Measurements from ENCODE around the gene DYNLT5. TPM values are rescaled to one million over a fixed set of nuclear protein-coding genes. Genes with fewer than 3 reads are reported as not detected.

DYNLT5 gene
- total RNA-seq, 1 donor from 2014 or later = 5.9 TPM

DNA sequence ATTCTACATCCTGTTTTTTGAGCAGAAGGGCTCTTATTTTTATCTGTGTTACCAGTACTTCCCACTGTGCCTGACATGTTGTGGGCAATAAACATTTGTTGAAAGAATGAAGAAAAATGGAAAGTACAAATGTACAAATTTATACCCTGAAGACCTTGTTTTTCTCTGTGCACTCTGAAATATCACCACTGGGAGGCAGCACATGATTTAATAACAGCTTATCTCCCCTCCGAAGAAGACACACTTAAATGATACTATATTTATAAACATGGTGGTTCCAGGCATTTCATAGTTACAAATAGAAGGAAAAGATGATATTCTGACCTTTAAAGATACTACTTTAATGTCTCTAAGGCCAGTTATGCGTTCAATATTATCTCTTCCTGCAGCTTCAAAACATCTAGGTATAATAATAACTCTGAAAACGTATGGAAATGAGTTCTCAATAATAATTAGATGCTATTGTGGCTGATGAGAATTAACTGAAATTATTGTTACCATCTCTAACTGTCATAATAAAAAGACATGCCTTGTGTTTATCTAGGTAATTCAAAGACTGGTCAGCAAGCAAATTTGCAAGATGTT, 12.8 kb downstream of the DYNLT5 start:
- peak; percentile 66 for TF ChIP-seq CTCF (IDR thresholded peaks at IDR 0.05)
- H3K36me3 ChIP-seq = no peaks in the 10 kb centered on the region
- H3K27me3 ChIP-seq (ENCODE audit: low read depth) = no peaks in the 10 kb centered on the region
- intact Hi-C loops (cut with DNase I) = no loop called here
- DNase-seq (no peak), ATAC-seq (peak in 1 of 2 donors; percentile 69)
- no peaks in the 10 kb centered on the region for H3K9me3 ChIP-seq
- no peaks in the 10 kb centered on the region for H3K4me1 ChIP-seq
- H3K4me3 ChIP-seq = no peak overlapping the region
- no peak overlapping the region for H3K27ac ChIP-seq

GRCh38 chr1:66767626-66768025, 15.4 kb downstream of the DYNLT5 start:
- Histone ChIP-seq H3K27me3 (ENCODE audit: low read depth) (no peaks in the 10 kb centered on the region), H3K27ac (no peak overlapping the region), H3K4me3 (no peak overlapping the region), H3K4me1 (no peaks in the 10 kb centered on the region), H3K36me3 (no peaks in the 10 kb centered on the region), H3K9me3 (no peaks in the 10 kb centered on the region)
- intact Hi-C loops (cut with DNase I) = no loop called here
- DNase-seq (no peak), ATAC-seq (no peak)
- TF ChIP-seq CTCF (IDR thresholded peaks at IDR 0.05) = no peak

DNA sequence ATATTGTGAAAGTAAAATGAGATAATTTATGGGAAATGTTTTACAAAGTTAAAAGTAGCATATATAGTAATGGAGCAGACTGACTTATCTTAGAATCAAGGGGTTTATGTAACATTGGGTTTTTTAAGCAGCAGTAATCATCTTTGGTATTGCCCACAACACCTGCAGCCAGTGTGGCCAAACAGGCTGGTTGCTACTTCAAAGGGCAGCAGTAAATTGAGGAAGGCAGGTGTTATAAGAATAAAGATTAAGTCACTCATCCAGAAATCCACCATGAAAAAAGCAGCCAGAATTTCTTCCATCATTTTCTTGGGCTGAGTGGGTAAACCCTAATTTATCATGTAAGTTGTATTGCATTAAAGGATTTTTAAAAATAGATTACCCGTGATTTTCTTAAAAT, 16.7 kb downstream of the DYNLT5 start:
- ATAC-seq = no peak
- intact Hi-C loops (cut with DNase I) = no loop called here
- DNase-seq = no peak

DNA sequence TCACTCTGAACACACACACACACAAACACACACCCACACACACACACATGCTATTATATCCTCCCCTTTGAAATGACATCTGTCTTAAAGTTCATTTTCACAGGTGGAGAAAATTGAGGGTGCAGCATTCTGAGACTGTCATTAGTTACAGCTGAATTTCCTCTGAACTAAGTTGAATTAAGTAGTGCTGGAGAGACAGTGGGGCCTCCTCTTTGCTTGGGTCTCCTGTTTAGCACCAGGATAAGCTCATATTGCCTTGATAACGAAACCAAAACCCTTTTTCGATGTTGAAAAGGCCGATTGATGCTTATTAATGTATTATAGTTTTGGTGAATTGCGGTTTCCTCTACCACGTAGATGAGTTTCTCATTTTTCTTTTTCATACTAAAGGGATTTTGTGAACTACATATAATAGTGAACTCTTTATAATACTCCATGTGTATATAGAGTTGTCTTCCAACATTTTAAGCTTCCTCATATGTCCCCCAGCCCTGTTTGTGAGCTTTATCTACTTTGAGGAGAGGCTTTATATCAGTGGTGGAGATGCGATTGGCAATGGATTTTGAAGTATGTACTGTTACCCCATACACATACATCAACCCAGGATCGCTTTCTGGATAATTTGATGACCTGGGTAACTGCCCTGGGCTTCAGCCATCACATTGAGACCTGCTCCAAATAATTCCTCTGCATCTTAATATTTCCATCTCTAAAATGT, 17.4 kb downstream of the DYNLT5 start:
- ATAC-seq = no peak
- H3K36me3 ChIP-seq = no peaks in the 10 kb centered on the region

More for the DNA sequence above, 16.7 kb downstream of the DYNLT5 start:
- Histone ChIP-seq H3K4me3 (no peak overlapping the region), H3K27ac (no peak overlapping the region), H3K9me3 (no peaks in the 10 kb centered on the region), H3K27me3 (ENCODE audit: low read depth) (no peaks in the 10 kb centered on the region), H3K4me1 (no peaks in the 10 kb centered on the region), H3K36me3 (no peaks in the 10 kb centered on the region)
- no peak for TF ChIP-seq CTCF (IDR thresholded peaks at IDR 0.05)

DNA sequence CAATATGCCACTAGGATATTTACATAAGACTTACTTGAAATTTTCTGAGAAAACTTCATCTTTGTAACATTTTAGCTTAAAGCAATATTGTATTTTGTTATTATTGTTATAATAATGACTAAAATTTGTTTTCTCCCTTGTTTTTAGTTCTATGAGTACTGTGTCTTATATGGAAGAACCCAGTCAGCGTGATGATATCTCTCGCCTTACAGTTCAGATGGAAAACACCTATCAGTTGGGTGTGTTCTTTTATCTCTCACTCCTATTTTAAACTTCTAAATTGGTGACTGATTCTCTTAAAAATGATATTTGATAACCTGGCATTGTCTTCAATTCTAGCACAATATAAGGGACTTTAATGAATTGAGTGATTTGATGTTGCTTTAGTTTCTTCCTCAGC, 18.0 kb downstream of the DYNLT5 start:
- no peaks in the 10 kb centered on the region for H3K4me1 ChIP-seq
- ATAC-seq = no peak
- DNase-seq = no peak
- H3K27ac ChIP-seq = no peak overlapping the region
- TF ChIP-seq CTCF (IDR thresholded peaks at IDR 0.05) = no peak
- no peak overlapping the region for H3K4me3 ChIP-seq
- no peaks in the 10 kb centered on the region for H3K9me3 ChIP-seq
- intact Hi-C loops (cut with DNase I) = no loop called here
- no peaks in the 10 kb centered on the region for H3K27me3 ChIP-seq (ENCODE audit: low read depth)
- no peaks in the 10 kb centered on the region for H3K36me3 ChIP-seq

More for the DNA sequence above, 17.4 kb downstream of the DYNLT5 start:
- Histone ChIP-seq H3K4me3 (no peak overlapping the region), H3K9me3 (no peaks in the 10 kb centered on the region), H3K27ac (no peak overlapping the region), H3K27me3 (ENCODE audit: low read depth) (no peaks in the 10 kb centered on the region), H3K4me1 (no peaks in the 10 kb centered on the region)
- no peak for DNase-seq
- intact Hi-C loops (cut with DNase I) = no loop called here
- no peak for TF ChIP-seq CTCF (IDR thresholded peaks at IDR 0.05)

All from lower lobe of right lung (tissue), 2 donors.